Stimulated activated CD4-positive, alpha-beta T cell treated with anti-CD3 and anti-CD28 coated beads, Interleukin-12 subunit alpha, Interleukin-12 subunit beta, amount 100 ng/mL, for 4 hours (primary cell): ENCODE measurements around the gene ZFYVE27.
A peak's percentile ranks its signal among the peaks of the same experiment; 100 is the strongest.

Experiments
- DNase-seq: peaks from one replicate; pipeline ENCODE4 v3.0.0-alpha.2; 2020

The ZFYVE27 gene

GRCh38 chr10:97771913-97772823, 35.2 kb downstream of the ZFYVE27 start, which contains the start of gene SFRP5:
Gene SFRP5 (minus strand): TSS chr10:97771999. CDS start chr10:97771833, 166 bp downstream.
- DNase-seq, result no peak

GRCh38 chr10:97773096-97773495, 36.2 kb downstream of the ZFYVE27 start:
- DNase-seq, result no peak

- no peak for DNase-seq
Measured at GRCh38 chr10:97774811-97775294, 37.9 kb downstream of the ZFYVE27 start.

- DNase-seq, result no peak
Measured at GRCh38 chr10:97777143-97777542, 40.2 kb downstream of the ZFYVE27 start.

GRCh38 chr10:97778452-97779302, 41.7 kb downstream of the ZFYVE27 start:
- DNase-seq, result no peak

- no peak for DNase-seq
Measured at GRCh38 chr10:97779492-97779891, 42.6 kb downstream of the ZFYVE27 start.

- no peak for DNase-seq
Measured at GRCh38 chr10:97779975-97780374, 43.0 kb downstream of the ZFYVE27 start.

GRCh38 chr10:97780841-97781617, 44.1 kb downstream of the ZFYVE27 start:
- DNase-seq, result no peak

- no peak for DNase-seq
Measured at GRCh38 chr10:97781618-97782331, 44.8 kb downstream of the ZFYVE27 start.

- no peak for DNase-seq
Measured at GRCh38 chr10:97782455-97783228, 45.7 kb downstream of the ZFYVE27 start.

- no peak for DNase-seq
Measured at GRCh38 chr10:97784200-97784810, 47.4 kb downstream of the ZFYVE27 start.

GRCh38 chr10:97785231-97785630, 48.3 kb downstream of the ZFYVE27 start:
- DNase-seq, result no peak

GRCh38 chr10:97785731-97786130, 48.8 kb downstream of the ZFYVE27 start:
- DNase-seq, result no peak

- DNase-seq, result no peak
Measured at GRCh38 chr10:97788552-97789442, 51.9 kb downstream of the ZFYVE27 start.

GRCh38 chr10:97789770-97790397, 53.0 kb downstream of the ZFYVE27 start:
- DNase-seq, result no peak

GRCh38 chr10:97791824-97792721, 55.1 kb downstream of the ZFYVE27 start:
- DNase-seq, result peak; percentile 68

- DNase-seq, result no peak
Measured at GRCh38 chr10:97795886-97796285, 59.0 kb downstream of the ZFYVE27 start.

GRCh38 chr10:97796651-97797050, 59.7 kb downstream of the ZFYVE27 start:
- no peak for DNase-seq
